HepG2 (cell line): ENCODE data around the gene NUDT14.

Experiments
- EP300 ChIP-seq, 3 experiments: sonication (generic) in 1 of 3; formaldehyde crosslinking in 1 of 3; IDR thresholded peaks; 2 replicates each; pipeline versions ENCODE4 v1.5.1 to v1.6.1; 2011 to 2020; ENCODE audit warnings: low read depth in 2 of 3, low read length in 2 of 3, borderline replicate concordance in 1 of 3, improper control_type of control experiment in 1 of 3, mild to moderate bottlenecking in 1 of 3, missing genetic modification reagents in 1 of 3, moderate library complexity in 1 of 3
- HOXA3 ChIP-seq: sonication (generic); formaldehyde crosslinking; IDR thresholded peaks from 2 replicates; pipeline ENCODE4 v1.5.0; 2020; ENCODE audit warnings: missing genetic modification reagents
- POLR2A ChIP-seq, 2 experiments: IDR thresholded peaks; 2 replicates each; pipeline ENCODE4 v1.6.1; 2011; ENCODE audit warnings: low read depth in 2 of 2, low read length in 2 of 2, mild to moderate bottlenecking in 1 of 2, moderate library complexity in 1 of 2; ENCODE audit not compliant: insufficient read depth in 1 of 2
- SMC3 ChIP-seq: IDR thresholded peaks from 2 replicates; pipeline ENCODE4 v1.6.1; 2011; ENCODE audit warnings: low read length, improper control_type of control experiment
- ZFP36 ChIP-seq: fragments of 150-350 bp; IDR thresholded peaks from 2 replicates; pipeline ENCODE4 v1.6.1; 2018; ENCODE audit warnings: borderline replicate concordance, low read length, low read depth; ENCODE audit not compliant: partially characterized antibody
- TF ChIP-seq, protein P1 (sequence below): sonication (generic); formaldehyde crosslinking; IDR thresholded peaks from 2 replicates; pipeline ENCODE4 v1.5.0; 2020; ENCODE audit warnings: mild to moderate bottlenecking, missing genetic modification reagents, moderate library complexity
- TF ChIP-seq, protein P2 (sequence below): sonication (generic); formaldehyde crosslinking; IDR thresholded peaks from 2 replicates; pipeline ENCODE4 v1.4.0; 2020; ENCODE audit warnings: missing genetic modification reagents
- TF ChIP-seq, protein P3 (sequence below): sonication (generic); formaldehyde crosslinking; IDR thresholded peaks from 2 replicates; pipeline ENCODE4 v1.4.0; 2020; ENCODE audit warnings: missing genetic modification reagents, borderline replicate concordance

DNA sequence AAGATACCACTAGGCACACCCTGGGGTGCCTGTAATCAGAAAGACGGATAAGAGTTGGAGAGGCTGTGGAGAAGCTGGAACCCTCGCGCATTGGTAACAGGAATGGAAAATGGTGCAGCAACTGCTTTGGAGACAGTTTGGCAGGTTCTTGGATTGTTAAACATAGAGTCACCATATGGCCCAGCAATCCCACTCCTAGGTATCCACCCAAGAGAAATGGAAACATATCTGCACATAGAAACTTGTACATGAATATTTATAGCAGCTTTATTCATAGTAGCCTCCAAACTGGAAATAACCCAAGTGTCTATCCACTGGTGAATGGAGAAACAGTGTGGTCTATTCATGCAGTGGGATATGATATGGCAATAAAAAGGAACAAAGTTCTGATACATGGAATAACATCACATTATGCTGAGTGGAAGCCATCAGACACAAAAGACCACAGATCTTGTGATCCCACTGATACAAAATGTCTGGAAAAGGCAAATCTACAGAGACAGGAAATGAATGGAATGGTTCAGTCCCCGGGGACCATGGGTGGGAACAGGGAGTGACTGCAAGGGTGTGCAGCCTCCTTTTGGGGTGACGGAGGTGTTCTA, 57.9 kb downstream of the NUDT14 start:
- TF ChIP-seq SMC3 (no peak), POLR2A (IDR thresholded peaks at IDR 0.05; ENCODE audit: insufficient read depth in 1 of 2, low read depth in 2 of 2, low read length in 2 of 2) (no peak), HOXA3 (CRISPR knock-in tag) (no peak), EP300 (IDR thresholded peaks at IDR 0.05; ENCODE audit: low read depth in 2 of 2, low read length in 2 of 2) (no peak), EP300 (CRISPR knock-in tag; IDR thresholded peaks at IDR 0.05; ENCODE audit: borderline replicate concordance) (no peak), ZFP36 (no peak)
- TF ChIP-seq, protein P1, sequence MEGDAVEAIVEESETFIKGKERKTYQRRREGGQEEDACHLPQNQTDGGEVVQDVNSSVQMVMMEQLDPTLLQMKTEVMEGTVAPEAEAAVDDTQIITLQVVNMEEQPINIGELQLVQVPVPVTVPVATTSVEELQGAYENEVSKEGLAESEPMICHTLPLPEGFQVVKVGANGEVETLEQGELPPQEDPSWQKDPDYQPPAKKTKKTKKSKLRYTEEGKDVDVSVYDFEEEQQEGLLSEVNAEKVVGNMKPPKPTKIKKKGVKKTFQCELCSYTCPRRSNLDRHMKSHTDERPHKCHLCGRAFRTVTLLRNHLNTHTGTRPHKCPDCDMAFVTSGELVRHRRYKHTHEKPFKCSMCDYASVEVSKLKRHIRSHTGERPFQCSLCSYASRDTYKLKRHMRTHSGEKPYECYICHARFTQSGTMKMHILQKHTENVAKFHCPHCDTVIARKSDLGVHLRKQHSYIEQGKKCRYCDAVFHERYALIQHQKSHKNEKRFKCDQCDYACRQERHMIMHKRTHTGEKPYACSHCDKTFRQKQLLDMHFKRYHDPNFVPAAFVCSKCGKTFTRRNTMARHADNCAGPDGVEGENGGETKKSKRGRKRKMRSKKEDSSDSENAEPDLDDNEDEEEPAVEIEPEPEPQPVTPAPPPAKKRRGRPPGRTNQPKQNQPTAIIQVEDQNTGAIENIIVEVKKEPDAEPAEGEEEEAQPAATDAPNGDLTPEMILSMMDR = no peak
- TF ChIP-seq, protein P2, sequence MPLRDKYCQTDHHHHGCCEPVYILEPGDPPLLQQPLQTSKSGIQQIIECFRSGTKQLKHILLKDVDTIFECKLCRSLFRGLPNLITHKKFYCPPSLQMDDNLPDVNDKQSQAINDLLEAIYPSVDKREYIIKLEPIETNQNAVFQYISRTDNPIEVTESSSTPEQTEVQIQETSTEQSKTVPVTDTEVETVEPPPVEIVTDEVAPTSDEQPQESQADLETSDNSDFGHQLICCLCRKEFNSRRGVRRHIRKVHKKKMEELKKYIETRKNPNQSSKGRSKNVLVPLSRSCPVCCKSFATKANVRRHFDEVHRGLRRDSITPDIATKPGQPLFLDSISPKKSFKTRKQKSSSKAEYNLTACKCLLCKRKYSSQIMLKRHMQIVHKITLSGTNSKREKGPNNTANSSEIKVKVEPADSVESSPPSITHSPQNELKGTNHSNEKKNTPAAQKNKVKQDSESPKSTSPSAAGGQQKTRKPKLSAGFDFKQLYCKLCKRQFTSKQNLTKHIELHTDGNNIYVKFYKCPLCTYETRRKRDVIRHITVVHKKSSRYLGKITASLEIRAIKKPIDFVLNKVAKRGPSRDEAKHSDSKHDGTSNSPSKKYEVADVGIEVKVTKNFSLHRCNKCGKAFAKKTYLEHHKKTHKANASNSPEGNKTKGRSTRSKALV (CRISPR knock-in tag) = no peak
- TF ChIP-seq, protein P3, sequence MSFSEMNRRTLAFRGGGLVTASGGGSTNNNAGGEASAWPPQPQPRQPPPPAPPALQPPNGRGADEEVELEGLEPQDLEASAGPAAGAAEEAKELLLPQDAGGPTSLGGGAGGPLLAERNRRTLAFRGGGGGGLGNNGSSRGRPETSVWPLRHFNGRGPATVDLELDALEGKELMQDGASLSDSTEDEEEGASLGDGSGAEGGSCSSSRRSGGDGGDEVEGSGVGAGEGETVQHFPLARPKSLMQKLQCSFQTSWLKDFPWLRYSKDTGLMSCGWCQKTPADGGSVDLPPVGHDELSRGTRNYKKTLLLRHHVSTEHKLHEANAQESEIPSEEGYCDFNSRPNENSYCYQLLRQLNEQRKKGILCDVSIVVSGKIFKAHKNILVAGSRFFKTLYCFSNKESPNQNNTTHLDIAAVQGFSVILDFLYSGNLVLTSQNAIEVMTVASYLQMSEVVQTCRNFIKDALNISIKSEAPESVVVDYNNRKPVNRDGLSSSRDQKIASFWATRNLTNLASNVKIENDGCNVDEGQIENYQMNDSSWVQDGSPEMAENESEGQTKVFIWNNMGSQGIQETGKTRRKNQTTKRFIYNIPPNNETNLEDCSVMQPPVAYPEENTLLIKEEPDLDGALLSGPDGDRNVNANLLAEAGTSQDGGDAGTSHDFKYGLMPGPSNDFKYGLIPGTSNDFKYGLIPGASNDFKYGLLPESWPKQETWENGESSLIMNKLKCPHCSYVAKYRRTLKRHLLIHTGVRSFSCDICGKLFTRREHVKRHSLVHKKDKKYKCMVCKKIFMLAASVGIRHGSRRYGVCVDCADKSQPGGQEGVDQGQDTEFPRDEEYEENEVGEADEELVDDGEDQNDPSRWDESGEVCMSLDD (CRISPR knock-in tag) = no peak
